Measurements from ENCODE around the gene LAMTOR2. TPM values are rescaled to one million over a fixed set of nuclear protein-coding genes. Genes with fewer than 3 reads are reported as not detected.
A peak's percentile ranks its signal among the peaks of the same experiment; 100 is the strongest.

Gene LAMTOR2
- polyA plus RNA-seq = 67.5 to 98.0 TPM (median 96.0 TPM) in 3 replicates
- 205 TPM for polyA plus RNA-seq (2011; ENCODE audit: low read depth)
- polyA plus RNA-seq (2011; cell fraction: cytosol; rRNA removed) = 88.2 and 157 TPM in 2 replicates
- polyA plus RNA-seq (2011; cell fraction: nucleus; rRNA removed) = 34.3 and 43.3 TPM in 2 replicates
- 96.1 and 119 TPM in 2 replicates for polyA plus RNA-seq (2012; ENCODE audit: low replicate concordance)
- polyA minus RNA-seq = 37.0 to 68.3 TPM (median 56.5 TPM) in 3 replicates
- 30.1 TPM for polyA minus RNA-seq (2011; cell fraction: cytosol; rRNA and poly(A)+ RNA removed)
- 11.8 and 14.7 TPM in 2 replicates for polyA minus RNA-seq (2011; cell fraction: nucleus; rRNA and poly(A)+ RNA removed)

DNA sequence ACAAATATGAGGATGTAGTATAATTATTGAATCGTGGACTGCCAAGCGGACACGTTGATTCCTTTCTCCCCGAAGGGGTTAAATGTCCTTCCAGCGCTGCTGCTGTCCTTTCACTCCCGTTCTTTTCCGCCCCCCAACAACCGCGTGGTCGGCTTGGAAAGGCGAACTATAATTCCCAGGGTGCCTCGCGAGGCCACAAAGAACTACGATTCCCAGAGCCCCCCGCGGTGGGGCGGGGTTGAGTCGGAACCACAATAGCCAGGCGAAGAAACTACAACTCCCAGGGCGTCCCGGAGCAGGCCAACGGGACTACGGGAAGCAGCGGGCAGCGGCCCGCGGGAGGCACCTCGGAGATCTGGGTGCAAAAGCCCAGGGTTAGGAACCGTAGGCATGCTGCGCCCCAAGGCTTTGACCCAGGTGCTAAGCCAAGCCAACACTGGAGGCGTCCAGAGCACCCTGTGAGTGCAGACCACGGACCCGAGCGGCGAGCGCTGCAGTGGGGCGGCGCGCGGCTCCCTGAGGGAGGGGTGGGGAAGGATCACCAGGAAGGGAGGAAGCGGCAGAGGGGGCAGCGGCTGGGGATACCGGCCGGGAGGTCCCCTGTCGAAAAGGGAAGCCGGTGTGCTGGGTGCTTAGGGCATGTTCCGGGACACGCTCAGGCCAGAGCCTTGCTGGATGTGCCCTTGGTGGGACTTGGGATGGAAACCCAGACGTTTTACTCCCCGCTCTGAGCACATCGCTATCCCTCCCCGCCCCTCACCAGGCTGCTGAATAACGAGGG lies at the start of gene LAMTOR2:
Gene LAMTOR2, plus strand, starts transcription at position 283 of the 781 bp plus-strand sequence. Its CDS starts 108 bp downstream, at position 391.
- peaks cover 2% of the 10 kb centered on the region for H3K9me1 ChIP-seq (ENCODE audit: control insufficient read depth, extremely low read depth, insufficient read depth, low read length)
- no peaks in the 10 kb centered on the region for H4K20me1 ChIP-seq (ENCODE audit: control insufficient read depth, extremely low read depth, insufficient read depth, low read length)
- DNase-seq (ENCODE audit: low read depth, low spot score) = peak; percentile 66
- H2AFZ ChIP-seq (ENCODE audit: control insufficient read depth, low read length) = peak within 1 kb of the TSS; percentile 89
- peaks cover 35% of the 10 kb centered on the region for H3K79me2 ChIP-seq (ENCODE audit: control insufficient read depth, insufficient read depth, low read length)
- no peaks in the 10 kb centered on the region for H3K9me3 ChIP-seq (ENCODE audit: control insufficient read depth, low read depth, low read length)
- H3K36me3 ChIP-seq (ENCODE audit: control insufficient read depth in 2 of 2, extremely low read depth in 1 of 2, insufficient read depth in 2 of 2, low read length in 2 of 2) = peaks cover 5 to 7% of the 10 kb centered on the region in 2 experiments
- TF ChIP-seq EZH2 (IDR thresholded peaks at IDR 0.05; ENCODE audit: low read length) (no peak), CTCF (optimal IDR thresholded peaks at IDR 0.05 in 1 of 3, IDR thresholded peaks at IDR 0.05 in 1 of 3, conservative IDR thresholded peaks at IDR 0.05 in 1 of 3; ENCODE audit: extremely low read depth in 1 of 3, insufficient read depth in 2 of 3, low read length in 3 of 3) (no peak)
- peak within 1 kb of the TSS; percentile 87 to 96 (median 90) for H3K4me3 ChIP-seq (ENCODE audit: control insufficient read depth in 2 of 3, extremely low read depth in 1 of 3, insufficient read depth in 2 of 3, low read depth in 1 of 3, low read length in 3 of 3)
- dilution Hi-C loops (cut with MboI; ENCODE audit: extremely low pct_ligation_motif_present, low sequenced_read_pairs) = no loop called here
- H3K4me1 ChIP-seq (ENCODE audit: control insufficient read depth, extremely low read depth, insufficient read depth, low read length) = peaks cover 13% of the 10 kb centered on the region
- H3K9ac ChIP-seq (ENCODE audit: control insufficient read depth, extremely low read depth, insufficient read depth, low read length) = peak within 1 kb of the TSS; percentile 95
- no peaks in the 10 kb centered on the region for H3K27me3 ChIP-seq (ENCODE audit: control insufficient read depth, extremely low read depth, insufficient read depth, low read length)
- H3K27ac ChIP-seq (ENCODE audit: control insufficient read depth, insufficient read depth, low read length) = peak within 1 kb of the TSS; percentile 96
- FAIRE-seq = no peak
- peak within 1 kb of the TSS; percentile 100 for H3K4me2 ChIP-seq (ENCODE audit: control insufficient read depth, extremely low read depth, insufficient read depth, low read depth, low read length)

GRCh38 chr1:156004843-156005584 lies 49.6 kb upstream of the LAMTOR2 start:
- dilution Hi-C loops (cut with MboI; ENCODE audit: extremely low pct_ligation_motif_present, low sequenced_read_pairs) = no loop called here
- peaks cover 8% of the 10 kb centered on the region in 2 experiments for H3K36me3 ChIP-seq (ENCODE audit: control insufficient read depth in 2 of 2, extremely low read depth in 1 of 2, insufficient read depth in 2 of 2, low read length in 2 of 2)
- TF ChIP-seq EZH2 (IDR thresholded peaks at IDR 0.05; ENCODE audit: low read length) (no peak), CTCF (optimal IDR thresholded peaks at IDR 0.05 in 1 of 3, IDR thresholded peaks at IDR 0.05 in 1 of 3, conservative IDR thresholded peaks at IDR 0.05 in 1 of 3; ENCODE audit: extremely low read depth in 1 of 3, insufficient read depth in 2 of 3, low read length in 3 of 3) (no peak)
- DNase-seq (ENCODE audit: low read depth, low spot score) (no peak), FAIRE-seq (no peak)
- H3K4me3 ChIP-seq (ENCODE audit: control insufficient read depth in 2 of 3, extremely low read depth in 1 of 3, insufficient read depth in 2 of 3, low read depth in 1 of 3, low read length in 3 of 3) = no peak overlapping the region
- H4K20me1 ChIP-seq (ENCODE audit: control insufficient read depth, extremely low read depth, insufficient read depth, low read length) = no peaks in the 10 kb centered on the region
- H3K27me3 ChIP-seq (ENCODE audit: control insufficient read depth, extremely low read depth, insufficient read depth, low read length) = no peaks in the 10 kb centered on the region
- no peaks in the 10 kb centered on the region for H3K9me3 ChIP-seq (ENCODE audit: control insufficient read depth, low read depth, low read length)
- H3K4me1 ChIP-seq (ENCODE audit: control insufficient read depth, extremely low read depth, insufficient read depth, low read length) = peaks cover 37% of the 10 kb centered on the region
- H3K9ac ChIP-seq (ENCODE audit: control insufficient read depth, extremely low read depth, insufficient read depth, low read length) = no peak overlapping the region
- H3K79me2 ChIP-seq (ENCODE audit: control insufficient read depth, insufficient read depth, low read length) = no peaks in the 10 kb centered on the region
- peaks cover 5% of the 10 kb centered on the region for H3K9me1 ChIP-seq (ENCODE audit: control insufficient read depth, extremely low read depth, insufficient read depth, low read length)
- H3K4me2 ChIP-seq (ENCODE audit: control insufficient read depth, extremely low read depth, insufficient read depth, low read depth, low read length) = no peak overlapping the region
- no peak overlapping the region for H3K27ac ChIP-seq (ENCODE audit: control insufficient read depth, insufficient read depth, low read length)
- no peak overlapping the region for H2AFZ ChIP-seq (ENCODE audit: control insufficient read depth, low read length)

All from keratinocyte (primary cell).